Hematopoietic multipotent progenitor cell treated with erythropoietin and hydrocortisone succinate and interleukin-3 and kit ligand, for 17 days (in vitro differentiated cells): ENCODE data around the gene ENOX1.

Experiments used
- DNase-seq: peaks from one replicate; pipeline ENCODE4 v3.0.0-alpha.2; 2015; ENCODE audit warnings: low spot score

Gene ENOX1

DNA sequence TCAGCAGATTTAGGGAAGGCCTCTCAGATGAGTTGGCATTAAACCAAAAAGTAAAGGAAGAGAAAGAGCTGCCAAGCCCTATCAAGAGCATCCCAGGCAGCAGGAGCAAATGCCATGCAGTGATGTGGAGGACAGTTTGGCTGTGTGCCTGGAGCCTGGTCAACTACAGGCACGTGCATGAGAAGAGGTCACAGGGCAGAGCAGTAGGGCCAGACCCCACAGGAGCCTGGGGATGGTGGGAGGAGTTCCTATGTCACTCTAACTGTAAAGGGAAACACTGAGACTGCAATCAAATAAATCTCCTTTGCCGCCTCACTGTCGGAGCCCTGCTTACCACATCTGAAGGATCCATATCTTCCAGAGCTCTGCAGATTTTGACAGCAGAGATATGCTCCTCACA is 240.5 kb downstream of the ENOX1 start:
- no peak for DNase-seq

GRCh38 chr13:43545317-43545874 is 241.4 kb downstream of the ENOX1 start:
- no peak for DNase-seq

DNA sequence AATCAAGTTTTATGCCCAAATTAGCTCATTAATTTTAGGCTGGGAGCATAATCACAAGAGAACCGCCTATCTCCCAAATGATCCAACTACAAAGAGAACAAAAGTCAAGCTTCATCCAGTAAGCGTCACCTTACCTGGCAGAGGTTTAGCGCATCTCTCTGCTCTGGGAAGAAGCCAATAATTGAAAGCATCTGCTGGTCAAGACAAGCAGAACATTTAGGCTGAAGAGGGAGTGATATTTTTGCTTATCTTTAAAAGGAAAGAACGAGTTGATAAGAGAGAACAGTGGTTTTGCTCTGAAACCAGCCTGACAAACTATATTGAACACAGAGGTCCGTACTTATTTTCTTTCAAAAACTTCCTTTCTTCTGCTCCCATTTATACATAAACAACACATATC is 242.1 kb downstream of the ENOX1 start:
- DNase-seq: no peak

DNA sequence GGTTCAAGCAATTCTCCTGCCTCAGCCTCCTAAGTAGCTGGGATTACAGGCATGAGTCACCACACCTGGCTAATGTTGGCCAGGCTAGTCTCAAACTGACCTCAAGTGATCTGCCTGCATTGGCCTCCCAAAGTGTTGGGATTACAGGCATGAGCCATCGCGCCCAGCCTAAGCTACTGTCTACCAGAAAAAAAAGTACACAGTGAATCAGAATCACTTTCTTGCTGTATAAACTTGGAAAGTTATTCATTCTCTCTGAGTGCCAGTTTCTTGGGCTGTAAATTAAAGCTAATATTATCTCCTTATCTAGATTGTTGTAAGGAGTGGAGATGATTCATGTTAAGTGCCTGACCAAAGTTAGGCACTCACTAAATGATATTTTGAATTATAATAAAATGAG is 242.8 kb downstream of the ENOX1 start:
- DNase-seq: no peak

- no peak for DNase-seq
These were observed 243.4 kb downstream of the ENOX1 start for GRCh38 chr13:43543331-43543730.

DNA sequence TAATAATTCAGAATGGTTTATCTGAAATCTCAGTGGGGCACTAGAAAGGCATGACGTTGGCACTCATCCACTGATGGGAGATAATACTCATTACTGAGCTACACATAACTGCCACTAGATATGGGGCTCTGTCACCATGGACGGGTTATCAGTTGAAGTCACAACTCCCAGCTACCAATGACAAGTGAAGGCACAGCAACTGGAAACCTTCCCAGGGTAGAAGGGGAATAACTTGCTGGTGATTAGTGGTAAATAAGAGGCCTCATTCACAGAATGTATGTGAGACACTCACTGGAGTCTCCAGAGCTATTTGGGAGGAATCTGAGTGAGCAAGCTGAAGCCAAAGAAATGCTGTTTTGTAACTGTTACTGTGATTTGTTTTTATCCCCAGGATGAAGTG is 249.6 kb downstream of the ENOX1 start:
- DNase-seq: no peak

- no peak for DNase-seq
These were observed 257.0 kb downstream of the ENOX1 start for GRCh38 chr13:43529796-43530195.

GRCh38 chr13:43528992-43529391 is 257.8 kb downstream of the ENOX1 start:
- no peak for DNase-seq

DNA sequence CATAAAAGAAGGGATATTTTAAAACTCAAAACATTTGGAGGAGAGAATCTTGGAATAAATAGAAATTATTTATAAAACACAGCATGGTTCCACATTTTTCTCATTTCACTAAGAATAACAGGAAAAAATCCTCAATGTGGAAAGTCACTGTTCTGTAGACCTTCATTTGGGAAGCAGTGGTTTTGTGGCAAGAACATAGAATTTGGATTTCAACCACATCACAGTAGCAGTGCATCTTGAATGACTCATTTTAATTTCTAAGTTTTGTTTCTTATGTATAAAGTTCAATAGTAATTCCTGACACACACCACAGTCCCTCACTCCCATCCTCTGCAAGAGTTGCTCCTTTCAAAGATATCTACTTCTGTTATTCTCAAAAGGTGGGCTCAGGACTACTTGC is 264.0 kb downstream of the ENOX1 start:
- no peak for DNase-seq

DNA sequence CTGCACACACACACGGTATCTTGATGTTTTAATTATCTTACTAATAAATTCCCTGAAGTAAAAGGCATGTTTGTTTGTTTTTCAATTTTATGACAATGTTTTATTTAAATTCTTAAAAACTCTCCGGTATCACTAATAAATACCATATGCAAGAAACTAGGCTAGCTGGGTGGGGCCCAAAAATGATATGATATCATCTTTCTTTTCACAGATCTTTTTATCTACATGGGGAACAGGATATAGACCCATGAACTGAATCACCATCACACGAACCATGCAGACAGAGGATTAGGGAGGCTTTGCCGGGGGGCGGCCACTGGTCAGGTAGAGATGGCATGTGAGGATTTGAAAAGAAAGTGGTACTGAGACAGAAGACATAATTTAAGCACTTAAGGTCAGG is 266.4 kb downstream of the ENOX1 start:
- DNase-seq: no peak

DNA sequence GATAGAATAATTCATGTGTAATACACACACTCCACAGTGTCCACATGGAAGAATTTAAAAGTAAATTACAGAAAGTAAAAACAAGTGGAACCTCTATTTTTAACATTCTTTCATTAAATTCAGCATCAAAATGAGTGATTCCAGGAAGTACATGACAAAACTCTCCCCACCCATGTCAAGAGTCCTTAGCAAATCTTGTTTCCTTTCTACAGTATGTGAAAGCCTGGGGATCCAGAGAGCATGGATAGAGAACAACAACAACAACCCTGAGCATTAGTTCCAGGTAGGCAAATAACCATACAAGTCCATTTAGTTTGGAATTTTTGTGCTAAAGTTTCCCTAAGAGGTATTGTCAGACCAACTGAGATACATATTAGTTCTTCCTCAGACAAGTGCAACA is 267.9 kb downstream of the ENOX1 start:
- no peak for DNase-seq

GRCh38 chr13:43516401-43516833 is 270.4 kb downstream of the ENOX1 start:
- no peak for DNase-seq

GRCh38 chr13:43515531-43515930 is 271.2 kb downstream of the ENOX1 start:
- no peak for DNase-seq

DNA sequence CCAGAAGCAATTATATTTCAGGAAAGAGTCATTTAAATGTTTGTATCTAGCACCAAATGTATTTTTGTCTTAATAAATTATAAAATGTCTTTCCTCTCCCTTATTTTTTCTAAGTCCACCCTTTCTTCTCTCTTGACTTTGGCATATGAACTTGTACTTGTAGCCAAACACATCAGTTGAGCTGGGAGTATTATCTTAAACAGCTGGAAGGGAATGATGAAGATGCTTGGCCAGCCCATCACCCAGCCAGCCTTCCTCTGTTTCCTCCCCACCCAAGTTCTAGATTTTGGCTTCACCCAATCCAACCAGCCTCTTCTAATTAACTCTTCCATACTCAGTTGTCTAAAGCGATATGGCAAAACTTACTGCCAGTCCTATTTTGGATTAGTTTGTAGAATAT is 272.5 kb downstream of the ENOX1 start:
- DNase-seq: no peak

GRCh38 chr13:43512221-43512620 is 274.6 kb downstream of the ENOX1 start:
- no peak for DNase-seq

GRCh38 chr13:43510956-43511901 is 275.5 kb downstream of the ENOX1 start:
- no peak for DNase-seq

DNA sequence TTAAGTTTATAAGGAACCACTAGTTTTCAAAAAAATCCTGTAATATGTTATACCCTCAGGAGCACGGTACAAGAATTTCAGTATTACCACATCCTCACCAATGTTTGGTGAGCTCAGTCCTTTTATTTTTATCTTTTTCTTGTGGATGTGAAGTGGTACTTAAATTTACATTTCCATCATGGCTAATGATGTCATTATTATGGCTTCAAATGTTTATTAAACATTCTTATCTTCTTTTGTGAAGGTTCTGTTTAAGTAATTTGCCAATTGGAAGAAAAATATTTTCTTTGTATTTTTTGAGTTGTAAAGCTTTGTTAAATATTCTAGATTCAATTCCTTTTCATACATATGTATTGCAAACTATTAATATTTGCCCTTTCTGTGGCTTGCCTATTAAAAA is 291.0 kb downstream of the ENOX1 start:
- DNase-seq: no peak

- no peak for DNase-seq
These were observed 292.6 kb downstream of the ENOX1 start for GRCh38 chr13:43494206-43494605.

DNA sequence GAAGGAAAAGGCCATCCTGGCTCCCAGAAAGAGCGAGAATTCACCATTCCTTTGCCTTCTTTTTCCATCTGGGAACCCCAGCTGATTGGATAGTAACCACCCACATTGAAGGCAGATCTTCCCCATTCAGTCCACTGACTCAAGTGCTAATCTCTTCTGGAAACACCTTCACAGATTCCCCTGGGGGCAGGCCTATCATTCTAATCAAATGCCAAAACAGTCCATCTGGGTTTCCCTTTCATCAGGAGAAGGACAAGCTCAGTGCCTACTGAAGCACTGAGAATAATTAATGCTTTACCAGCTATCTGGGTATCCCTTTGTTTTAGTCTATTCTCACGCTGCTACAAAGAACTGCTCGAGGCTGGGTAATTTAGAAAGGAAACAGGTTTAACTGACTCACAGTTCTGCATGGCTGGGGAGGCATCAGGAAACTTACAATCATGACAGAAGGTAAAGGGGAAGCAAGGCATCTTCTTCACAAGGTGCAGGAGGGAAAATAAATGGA is 293.2 kb downstream of the ENOX1 start:
- no peak for DNase-seq

- no peak for DNase-seq
These were observed 294.0 kb downstream of the ENOX1 start for GRCh38 chr13:43492745-43493144.

GRCh38 chr13:43492311-43492710 is 294.5 kb downstream of the ENOX1 start:
- no peak for DNase-seq

GRCh38 chr13:43489233-43489632 is 297.5 kb downstream of the ENOX1 start:
- no peak for DNase-seq

GRCh38 chr13:43487885-43488284 is 298.9 kb downstream of the ENOX1 start:
- no peak for DNase-seq
